ENCODE data around the gene DSCAM. TPM values are rescaled to one million over a fixed set of nuclear protein-coding genes. Genes with fewer than 3 reads are reported as not detected.

Gene DSCAM
- total and polyA plus RNA-seq, 2 donors (not counting 1 experiment from before 2014, with no cell fraction given) = not detected

GRCh38 chr21:40349591-40349990, 497.4 kb downstream of the DSCAM start:
- Histone ChIP-seq H3K9ac (ENCODE audit: low read length) (no peak overlapping the region), H3K4me1 (ENCODE audit: control insufficient read depth in 2 of 2, insufficient read depth in 2 of 2, low read length in 2 of 2) (no peaks in the 10 kb centered on the region), H3K9me3 (ENCODE audit: control extremely low read depth in 1 of 3, control insufficient read depth in 2 of 3, insufficient read depth in 1 of 3, low read length in 2 of 3) (peaks cover 0 to 4% (median 0%) of the 10 kb centered on the region in 3 donors), H3K4me2 (replicated peaks; ENCODE audit: low read depth, low read length, poor library complexity, severe bottlenecking) (no peak overlapping the region), H3K27me3 (replicated peaks in 1 of 4; ENCODE audit: control extremely low read depth in 1 of 4, control insufficient read depth in 3 of 4, insufficient read depth in 4 of 4, low read length in 3 of 4) (no peaks in the 10 kb centered on the region), H3K27ac (ENCODE audit: low read length in 2 of 2) (no peak overlapping the region), H4K20me1 (ENCODE audit: control insufficient read depth, insufficient read depth, low read length, poor library complexity, severe bottlenecking) (no peaks in the 10 kb centered on the region), H3K4me3 (ENCODE audit: control extremely low read depth in 1 of 5, extremely low read depth in 1 of 5, insufficient read depth in 1 of 5, low read depth in 2 of 5, low read length in 4 of 5) (no peak overlapping the region), H3K36me3 (replicated peaks in 1 of 2; ENCODE audit: control extremely low read depth in 1 of 2, control insufficient read depth in 1 of 2, extremely low read depth in 1 of 2, insufficient read depth in 2 of 2, low read length in 1 of 2) (no peaks in the 10 kb centered on the region), H2AFZ (ENCODE audit: insufficient read depth, low read depth, low read length, poor library complexity, severe bottlenecking) (no peak overlapping the region), H3K79me2 (ENCODE audit: control insufficient read depth, insufficient read depth, low read length) (no peaks in the 10 kb centered on the region)
- no peak overlapping the region for H3K27ac Mint-ChIP-seq
- no peaks in the 10 kb centered on the region for H3K4me1 Mint-ChIP-seq
- POLR2A ChIA-PET = no interaction called here
- TF ChIP-seq CTCF (IDR thresholded peaks at IDR 0.05) (no peak), EZH2 (IDR thresholded peaks at IDR 0.05; ENCODE audit: borderline replicate concordance, insufficient read depth, low read depth, low read length, poor library complexity, severe bottlenecking) (no peak)
- ATAC-seq (ENCODE audit: low read depth) (no peak), DNase-seq (no peak)
- H3K27me3 Mint-ChIP-seq = no peaks in the 10 kb centered on the region
- intact Hi-C loops (cut with micrococcal nuclease) = no loop called here
- no peak overlapping the region for H3K4me3 Mint-ChIP-seq
- peaks cover 5% of the 10 kb centered on the region for H3K9me3 Mint-ChIP-seq (ENCODE audit: insufficient read depth)
- WGBS (ENCODE audit: insufficient coverage) = no CpG with 5 or more reads among the region's 2 CpGs
- CTCF ChIA-PET = no interaction called here

GRCh38 chr21:40345711-40346321, 501.1 kb downstream of the DSCAM start:
- H3K36me3 ChIP-seq (replicated peaks in 1 of 2; ENCODE audit: control extremely low read depth in 1 of 2, control insufficient read depth in 1 of 2, extremely low read depth in 1 of 2, insufficient read depth in 2 of 2, low read length in 1 of 2) = no peaks in the 10 kb centered on the region
- H3K27me3 ChIP-seq (replicated peaks in 1 of 4; ENCODE audit: control extremely low read depth in 1 of 4, control insufficient read depth in 3 of 4, insufficient read depth in 4 of 4, low read length in 3 of 4) = no peaks in the 10 kb centered on the region
- no peaks in the 10 kb centered on the region for H4K20me1 ChIP-seq (ENCODE audit: control insufficient read depth, insufficient read depth, low read length, poor library complexity, severe bottlenecking)
- Mint-ChIP-seq H3K9me3 (ENCODE audit: insufficient read depth) (peaks cover 5% of the 10 kb centered on the region), H3K4me3 (no peak overlapping the region), H3K27ac (no peak overlapping the region), H3K27me3 (no peaks in the 10 kb centered on the region), H3K4me1 (no peaks in the 10 kb centered on the region)
- no peak for TF ChIP-seq EZH2 (IDR thresholded peaks at IDR 0.05; ENCODE audit: borderline replicate concordance, insufficient read depth, low read depth, low read length, poor library complexity, severe bottlenecking)
- no peak overlapping the region for H2AFZ ChIP-seq (ENCODE audit: insufficient read depth, low read depth, low read length, poor library complexity, severe bottlenecking)
- H3K9me3 ChIP-seq (ENCODE audit: control extremely low read depth in 1 of 3, control insufficient read depth in 2 of 3, insufficient read depth in 1 of 3, low read length in 2 of 3) = no peaks in the 10 kb centered on the region
- no peak overlapping the region for H3K9ac ChIP-seq (ENCODE audit: low read length)
- no peaks in the 10 kb centered on the region for H3K4me1 ChIP-seq (ENCODE audit: control insufficient read depth in 2 of 2, insufficient read depth in 2 of 2, low read length in 2 of 2)
- ChIA-PET POLR2A (no interaction called here), CTCF (no interaction called here)
- no peak overlapping the region for H3K4me3 ChIP-seq (ENCODE audit: control extremely low read depth in 1 of 5, extremely low read depth in 1 of 5, insufficient read depth in 1 of 5, low read depth in 2 of 5, low read length in 4 of 5)
- ATAC-seq (ENCODE audit: low read depth) (no peak), DNase-seq (no peak)
- no peak overlapping the region for H3K27ac ChIP-seq (ENCODE audit: low read length in 2 of 2)
- 97% methylated on average over 5 of the region's 9 CpGs for WGBS (ENCODE audit: insufficient coverage)
- intact Hi-C loops (cut with micrococcal nuclease) = no loop called here
- no peak overlapping the region for H3K4me2 ChIP-seq (replicated peaks; ENCODE audit: low read depth, low read length, poor library complexity, severe bottlenecking)
- no peaks in the 10 kb centered on the region for H3K79me2 ChIP-seq (ENCODE audit: control insufficient read depth, insufficient read depth, low read length)
